ENCODE results near the gene SCPEP1. TPM values are rescaled to one million over a fixed set of nuclear protein-coding genes. Genes with fewer than 3 reads are reported as not detected.

SCPEP1 gene
- total and polyA plus RNA-seq, 4 donors, result 66.4 to 126 (median 97.2) TPM

GRCh38 chr17:57045868-57046704 lies 68.2 kb downstream of the SCPEP1 start:
- Histone ChIP-seq H3K27ac (ENCODE audit: low read depth in 1 of 2, low read length in 2 of 2) (no peak overlapping the region), H3K27me3 (ENCODE audit: control insufficient read depth in 1 of 2, insufficient read depth in 2 of 2, low read length in 1 of 2) (no peaks in the 10 kb centered on the region), H3K4me3 (ENCODE audit: low read length in 2 of 2) (peak overlapping the region in 1 of 2 donors; percentile 10), H3K4me1 (ENCODE audit: control insufficient read depth in 1 of 2, insufficient read depth in 2 of 2, low read length in 2 of 2) (no peaks in the 10 kb centered on the region), H3K36me3 (ENCODE audit: control insufficient read depth in 1 of 2, insufficient read depth in 2 of 2, low read length in 1 of 2) (no peaks in the 10 kb centered on the region), H3K9me3 (ENCODE audit: control insufficient read depth, low read length) (no peaks in the 10 kb centered on the region)
- intact Hi-C loops (cut with DNase I), result no loop called here
- WGBS, 2 donors, result 4 to 10% methylated on average over 69 of the region's 69 CpGs
- ATAC-seq (ENCODE audit: low FRiP score) (peak; percentile 75), DNase-seq (peak; percentile 73 to 78)

GRCh38 chr17:57046749-57047148 lies 68.8 kb downstream of the SCPEP1 start:
- ATAC-seq (ENCODE audit: low FRiP score) (no peak), DNase-seq (peak; percentile 62 to 75)
- intact Hi-C loops (cut with DNase I), result no loop called here
- Histone ChIP-seq H3K4me1 (ENCODE audit: control insufficient read depth in 1 of 2, insufficient read depth in 2 of 2, low read length in 2 of 2) (no peaks in the 10 kb centered on the region), H3K27ac (ENCODE audit: low read depth in 1 of 2, low read length in 2 of 2) (no peak overlapping the region), H3K36me3 (ENCODE audit: control insufficient read depth in 1 of 2, insufficient read depth in 2 of 2, low read length in 1 of 2) (no peaks in the 10 kb centered on the region), H3K4me3 (ENCODE audit: low read length in 2 of 2) (peak overlapping the region in 1 of 2 donors; percentile 10), H3K9me3 (ENCODE audit: control insufficient read depth, low read length) (no peaks in the 10 kb centered on the region), H3K27me3 (ENCODE audit: control insufficient read depth in 1 of 2, insufficient read depth in 2 of 2, low read length in 1 of 2) (no peaks in the 10 kb centered on the region)
- WGBS, 2 donors, result 73 to 83% methylated on average over 18 of the region's 18 CpGs

GRCh38 chr17:57048096-57048495 lies 70.2 kb downstream of the SCPEP1 start:
- no peaks in the 10 kb centered on the region for H3K27me3 ChIP-seq (ENCODE audit: control insufficient read depth in 1 of 2, insufficient read depth in 2 of 2, low read length in 1 of 2)
- H3K27ac ChIP-seq (ENCODE audit: low read depth in 1 of 2, low read length in 2 of 2), result no peak overlapping the region
- no peaks in the 10 kb centered on the region for H3K36me3 ChIP-seq (ENCODE audit: control insufficient read depth in 1 of 2, insufficient read depth in 2 of 2, low read length in 1 of 2)
- WGBS, 2 donors, result 96 to 98% methylated on average over 2 of the region's 2 CpGs
- no peaks in the 10 kb centered on the region for H3K4me1 ChIP-seq (ENCODE audit: control insufficient read depth in 1 of 2, insufficient read depth in 2 of 2, low read length in 2 of 2)
- no peak overlapping the region for H3K4me3 ChIP-seq (ENCODE audit: low read length in 2 of 2)
- intact Hi-C loops (cut with DNase I), result no loop called here
- no peak for ATAC-seq (ENCODE audit: low FRiP score)
- DNase-seq, result no peak
- no peaks in the 10 kb centered on the region for H3K9me3 ChIP-seq (ENCODE audit: control insufficient read depth, low read length)

GRCh38 chr17:57050306-57050705 lies 72.4 kb downstream of the SCPEP1 start:
- Histone ChIP-seq H3K27me3 (ENCODE audit: control insufficient read depth in 1 of 2, insufficient read depth in 2 of 2, low read length in 1 of 2) (no peaks in the 10 kb centered on the region), H3K4me3 (ENCODE audit: low read length in 2 of 2) (no peak overlapping the region), H3K27ac (ENCODE audit: low read depth in 1 of 2, low read length in 2 of 2) (no peak overlapping the region), H3K36me3 (ENCODE audit: control insufficient read depth in 1 of 2, insufficient read depth in 2 of 2, low read length in 1 of 2) (no peaks in the 10 kb centered on the region), H3K4me1 (ENCODE audit: control insufficient read depth in 1 of 2, insufficient read depth in 2 of 2, low read length in 2 of 2) (peaks cover 0 to 4% of the 10 kb centered on the region in 2 donors), H3K9me3 (ENCODE audit: control insufficient read depth, low read length) (no peaks in the 10 kb centered on the region)
- no peak for DNase-seq
- no peak for ATAC-seq (ENCODE audit: low FRiP score)
- WGBS, 2 donors, result 78% methylated on average over 5 of the region's 5 CpGs
- intact Hi-C loops (cut with DNase I), result loop anchor here in 1 of 2 donors (10.0 kb wide), 1 partner anchor 446 kb away; no protein-coding TSS in a partner anchor

GRCh38 chr17:57051886-57052361 lies 74.0 kb downstream of the SCPEP1 start:
- Histone ChIP-seq H3K9me3 (ENCODE audit: control insufficient read depth, low read length) (no peaks in the 10 kb centered on the region), H3K36me3 (ENCODE audit: control insufficient read depth in 1 of 2, insufficient read depth in 2 of 2, low read length in 1 of 2) (no peaks in the 10 kb centered on the region), H3K27ac (ENCODE audit: low read depth in 1 of 2, low read length in 2 of 2) (no peak overlapping the region), H3K4me3 (ENCODE audit: low read length in 2 of 2) (no peak overlapping the region), H3K27me3 (ENCODE audit: control insufficient read depth in 1 of 2, insufficient read depth in 2 of 2, low read length in 1 of 2) (no peaks in the 10 kb centered on the region), H3K4me1 (ENCODE audit: control insufficient read depth in 1 of 2, insufficient read depth in 2 of 2, low read length in 2 of 2) (peaks cover 0 to 4% of the 10 kb centered on the region in 2 donors)
- WGBS, 2 donors, result 68 to 76% methylated on average over 5 of the region's 5 CpGs
- DNase-seq (no peak), ATAC-seq (ENCODE audit: low FRiP score) (no peak)
- intact Hi-C loops (cut with DNase I), result loop anchor here in 1 of 2 donors (10.0 kb wide), 1 partner anchor 447 kb away; no protein-coding TSS in a partner anchor

Other genes starting within 250 kb of the SCPEP1 start
- 1 to 10 TPM; 3.3 to 5.0 TPM for gene C17orf67, start 144.2 kb upstream of the SCPEP1 start, total RNA-seq
- gene C17orf67, start 144.2 kb upstream of the SCPEP1 start, polyA plus RNA-seq, result 1 to 10 TPM; 1.3 to 3.8 TPM
- 10 to 100 TPM in 1 of 2 donors, 1 to 10 TPM in 1; 9.9 to 17.1 TPM for gene DGKE, start 144.0 kb upstream of the SCPEP1 start, total RNA-seq
- 1 to 10 TPM in 1 of 2 donors, under 1 TPM in 1; 0.88 to 3.6 TPM for gene DGKE, start 144.0 kb upstream of the SCPEP1 start, polyA plus RNA-seq
- 10 to 100 TPM; 38.0 to 85.3 TPM for gene TRIM25, start 64.1 kb upstream of the SCPEP1 start, total RNA-seq
- gene TRIM25, start 64.1 kb upstream of the SCPEP1 start, polyA plus RNA-seq, result 10 to 100 TPM in 1 of 2 donors, 1 to 10 TPM in 1; 7.4 to 12.9 TPM
- gene COIL, start 17.1 kb upstream of the SCPEP1 start, total RNA-seq, result 10 to 100 TPM; 10.8 to 12.0 TPM
- gene COIL, start 17.1 kb upstream of the SCPEP1 start, polyA plus RNA-seq, result 1 to 10 TPM; 7.4 to 9.0 TPM
- 10 to 100 TPM; 62.4 to 68.9 TPM for gene AKAP1, start 107.1 kb downstream of the SCPEP1 start, total RNA-seq
- 10 to 100 TPM; 18.9 to 46.9 TPM for gene AKAP1, start 107.1 kb downstream of the SCPEP1 start, polyA plus RNA-seq